DMS 273 treated with DMSO at 0.1 percent for 48 hours (cell line): Measurements from ENCODE around the gene GPATCH11.

Source experiments
- DNase-seq: peaks from one replicate; lab custom pipeline; 2025; lab: John Stamatoyannopoulos, UW

The GPATCH11 gene

GRCh38 chr2:37083873-37084794 lies at the start of gene GPATCH11, which contains the start of gene HEATR5B:
Gene GPATCH11 (plus strand): TSS chr2:37084518. CDS start chr2:37088382, 3,864 bp downstream.
Gene HEATR5B (minus strand): TSS chr2:37084372. CDS start chr2:37083414, 958 bp downstream.
- DNase-seq: peak; percentile 94

GRCh38 chr2:37037771-37038170 lies 46.5 kb upstream of the GPATCH11 start:
- DNase-seq: no peak

GRCh38 chr2:37039580-37039979 lies 44.7 kb upstream of the GPATCH11 start:
- no peak for DNase-seq

GRCh38 chr2:37052600-37053332 lies 31.6 kb upstream of the GPATCH11 start:
- DNase-seq: no peak

- DNase-seq: no peak
These were observed 24.5 kb upstream of the GPATCH11 start for GRCh38 chr2:37059841-37060240.

- DNase-seq: no peak
These were observed 23.9 kb upstream of the GPATCH11 start for GRCh38 chr2:37060446-37060845.

- DNase-seq: no peak
These were observed 23.2 kb upstream of the GPATCH11 start for GRCh38 chr2:37061013-37061711.

- no peak for DNase-seq
These were observed 22.5 kb upstream of the GPATCH11 start for GRCh38 chr2:37061776-37062175.

- no peak for DNase-seq
These were observed 15.6 kb upstream of the GPATCH11 start for GRCh38 chr2:37068686-37069085.

- no peak for DNase-seq
These were observed 13.4 kb upstream of the GPATCH11 start for GRCh38 chr2:37070931-37071330.

GRCh38 chr2:37080266-37080665 lies 4.1 kb upstream of the GPATCH11 start:
- no peak for DNase-seq

- no peak for DNase-seq
These were observed 3.6 kb upstream of the GPATCH11 start for GRCh38 chr2:37080689-37081088.

GRCh38 chr2:37084797-37085196 lies 479 bp downstream of the GPATCH11 start:
- DNase-seq: no peak

- DNase-seq: no peak
These were observed 1.4 kb downstream of the GPATCH11 start for GRCh38 chr2:37085731-37086147.

- DNase-seq: no peak
These were observed 5.7 kb downstream of the GPATCH11 start for GRCh38 chr2:37090019-37090477.

- DNase-seq: no peak
These were observed 7.6 kb downstream of the GPATCH11 start for GRCh38 chr2:37091873-37092272.

- DNase-seq: no peak
These were observed 12.2 kb downstream of the GPATCH11 start for GRCh38 chr2:37096568-37096967.

- DNase-seq: no peak
These were observed 14.2 kb downstream of the GPATCH11 start for GRCh38 chr2:37098416-37099118.

GRCh38 chr2:37100054-37100453 lies 15.7 kb downstream of the GPATCH11 start:
- no peak for DNase-seq

GRCh38 chr2:37102588-37102987 lies 18.3 kb downstream of the GPATCH11 start:
- DNase-seq: no peak

GRCh38 chr2:37104178-37104577 lies 19.9 kb downstream of the GPATCH11 start:
- no peak for DNase-seq

GRCh38 chr2:37105150-37105549 lies 20.8 kb downstream of the GPATCH11 start:
- DNase-seq: no peak
